Measurements from ENCODE around the gene DNAH17.

DNA sequence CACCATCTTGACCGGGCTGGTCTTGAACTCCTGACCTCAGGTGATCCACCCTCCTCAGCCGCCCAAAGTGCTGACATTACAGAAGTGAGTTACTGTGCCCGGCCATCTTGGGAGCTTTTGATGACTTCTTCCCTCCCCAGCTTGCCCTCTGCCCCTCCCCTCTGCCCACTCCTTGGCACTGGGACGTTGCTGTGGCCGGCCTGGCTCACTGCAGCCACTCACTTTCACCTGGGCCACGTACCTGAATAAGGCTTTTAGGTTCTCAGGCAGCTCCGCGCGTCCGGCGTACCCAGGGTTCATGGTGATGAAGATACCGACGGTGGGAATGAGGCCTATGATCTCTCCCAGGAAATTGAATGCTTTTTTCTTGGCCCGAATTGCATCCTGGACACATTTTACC, 81.6 kb downstream of the DNAH17 start:
- TF ChIP-seq, protein P1, sequence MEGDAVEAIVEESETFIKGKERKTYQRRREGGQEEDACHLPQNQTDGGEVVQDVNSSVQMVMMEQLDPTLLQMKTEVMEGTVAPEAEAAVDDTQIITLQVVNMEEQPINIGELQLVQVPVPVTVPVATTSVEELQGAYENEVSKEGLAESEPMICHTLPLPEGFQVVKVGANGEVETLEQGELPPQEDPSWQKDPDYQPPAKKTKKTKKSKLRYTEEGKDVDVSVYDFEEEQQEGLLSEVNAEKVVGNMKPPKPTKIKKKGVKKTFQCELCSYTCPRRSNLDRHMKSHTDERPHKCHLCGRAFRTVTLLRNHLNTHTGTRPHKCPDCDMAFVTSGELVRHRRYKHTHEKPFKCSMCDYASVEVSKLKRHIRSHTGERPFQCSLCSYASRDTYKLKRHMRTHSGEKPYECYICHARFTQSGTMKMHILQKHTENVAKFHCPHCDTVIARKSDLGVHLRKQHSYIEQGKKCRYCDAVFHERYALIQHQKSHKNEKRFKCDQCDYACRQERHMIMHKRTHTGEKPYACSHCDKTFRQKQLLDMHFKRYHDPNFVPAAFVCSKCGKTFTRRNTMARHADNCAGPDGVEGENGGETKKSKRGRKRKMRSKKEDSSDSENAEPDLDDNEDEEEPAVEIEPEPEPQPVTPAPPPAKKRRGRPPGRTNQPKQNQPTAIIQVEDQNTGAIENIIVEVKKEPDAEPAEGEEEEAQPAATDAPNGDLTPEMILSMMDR (IDR thresholded peaks at IDR 0.05) = no peak
- TF ChIP-seq POLR2A (IDR thresholded peaks at IDR 0.05) = no peak
- TF ChIP-seq EP300 (IDR thresholded peaks at IDR 0.05; ENCODE audit: low read depth) = no peak
- TF ChIP-seq POLR2AphosphoS5 (IDR thresholded peaks at IDR 0.05) = no peak

Data from transverse colon (tissue), 4 donors.